HepG2 (cell line): ENCODE data around the gene JPT1. TPM values are rescaled to one million over a fixed set of nuclear protein-coding genes. Genes with fewer than 3 reads are reported as not detected.

Experiments used
- ATAC-seq: fragments of 200-7000 bp; cut with Tn5 transposase; 3 replicates; pipeline ENCODE4 v1.9.1; 2020; ENCODE audit warnings: mild to moderate bottlenecking, moderate library complexity
- BruUV-seq: library from RNA; stranded (reverse); fragments of 400-500 nt; replicated peaks from 2 replicates; lab custom pipeline; 2021; lab: Mats Ljungman, UMichigan
- CTCF ChIA-PET: fragments of 300-600 bp; formaldehyde crosslinking; extraction: SDS; loops from one replicate; lab custom pipeline; 2021; ENCODE audit warnings: low total read pairs, inconsistent platforms, low intra/inter-chr PET ratio; lab: Yijun Ruan, JAX
- POLR2A ChIA-PET: fragments of 350-600 bp; sonication (Branson Sonifier 250); formaldehyde crosslinking; loops from one replicate; lab custom pipeline; 2020; ENCODE audit warnings: antibody characterized with exemption, inconsistent platforms; lab: Yijun Ruan, JAX
- DNase-seq: peaks from one replicate; pipeline ENCODE4 v3.0.0-alpha.2; 2015; ENCODE audit warnings: low spot score
- FAIRE-seq: peaks from 3 replicates; lab custom pipeline; 2011; peaks lifted over from hg19 to GRCh38; lab: Jason Lieb, UNC
- H2AFZ ChIP-seq: one replicate; pipeline ENCODE4 v1.6.1; 2011; ENCODE audit warnings: low read length, inconsistent platforms
- H3K27ac ChIP-seq: fragments of 300-600 bp; 3 replicates; pipeline ENCODE4 v1.8.0; 2011; ENCODE audit warnings: mixed run types, mild to moderate bottlenecking, mixed read lengths, low read length, inconsistent platforms; ENCODE audit not compliant: insufficient read depth; ENCODE audit errors: extremely low read length
- H3K27me3 ChIP-seq, 2 experiments: fragments of 200-600 bp in 1 of 2; 2 replicates in 1 of 2; 3 replicates in 1 of 2; pipeline versions ENCODE4 v1.6.0 to v1.8.0; 2011; ENCODE audit warnings: low read length in 2 of 2, mild to moderate bottlenecking in 2 of 2, moderate library complexity in 2 of 2, inconsistent platforms in 1 of 2; ENCODE audit not compliant: insufficient read depth in 2 of 2, control insufficient read depth in 1 of 2
- H3K36me3 ChIP-seq, 2 experiments: fragments of 200-600 bp in 1 of 2; replicated peaks in 1 of 2; 2 replicates in 1 of 2; 3 replicates in 1 of 2; pipeline versions ENCODE4 v1.5.1 to v1.8.0; 2011; ENCODE audit warnings: low read length in 2 of 2, inconsistent platforms in 1 of 2; ENCODE audit not compliant: insufficient read depth in 2 of 2, control insufficient read depth in 1 of 2
- H3K4me1 ChIP-seq: 2 replicates; pipeline ENCODE4 v1.5.1; 2012; ENCODE audit warnings: low read length, inconsistent platforms; ENCODE audit not compliant: insufficient read depth
- H3K4me2 ChIP-seq: 2 replicates; pipeline ENCODE4 v1.6.0; 2011; ENCODE audit warnings: low read depth, low read length, inconsistent platforms
- H3K4me3 ChIP-seq, 3 experiments: fragments of 200-600 bp in 1 of 3; sonication (generic), shearing (Covaris generic) in 1 of 3; replicated peaks in 1 of 3; 2 replicates each; pipeline ENCODE4 v1.5.1; 2011 to 2016; ENCODE audit warnings: low read length in 3 of 3, inconsistent platforms in 2 of 3, low read depth in 2 of 3, mild to moderate bottlenecking in 2 of 3, control low read depth in 1 of 3, mixed read lengths in 1 of 3; ENCODE audit not compliant: insufficient read depth in 1 of 3
- H3K79me2 ChIP-seq: one replicate; pipeline ENCODE4 v1.6.1; 2011; ENCODE audit warnings: low read length, inconsistent platforms; ENCODE audit not compliant: insufficient read depth
- H3K9ac ChIP-seq: 2 replicates; pipeline ENCODE4 v1.6.0; 2011; ENCODE audit warnings: mild to moderate bottlenecking, low read depth, low read length, inconsistent platforms; ENCODE audit not compliant: insufficient read depth
- H3K9me3 ChIP-seq: 2 replicates; pipeline ENCODE4 v1.5.1; 2012; ENCODE audit warnings: mild to moderate bottlenecking, low read length
- H4K20me1 ChIP-seq: 2 replicates; pipeline ENCODE4 v1.6.0; 2011; ENCODE audit warnings: inconsistent platforms, mild to moderate bottlenecking, low read length, moderate library complexity; ENCODE audit not compliant: insufficient read depth
- CCDC6 ChIP-seq: sonication (generic); formaldehyde crosslinking; IDR thresholded peaks from 2 replicates; pipeline ENCODE4 v1.8.1; 2022; ENCODE audit warnings: mild to moderate bottlenecking, missing genetic modification reagents, moderate library complexity
- KLF16 ChIP-seq, 2 experiments: sonication (generic) in 1 of 2; formaldehyde crosslinking in 1 of 2; IDR thresholded peaks; 2 replicates each; pipeline versions ENCODE4 v1.6.1 to v1.8.0; 2016 to 2023; ENCODE audit warnings: missing genetic modification reagents in 2 of 2, missing compliant biosample characterization in 1 of 2
- NFKBIZ ChIP-seq: IDR thresholded peaks from 2 replicates; pipeline ENCODE4 v1.6.1; 2018; ENCODE audit warnings: missing genetic modification reagents, missing compliant biosample characterization
- RNF2 ChIP-seq: fragments of 450-650 bp; conservative IDR thresholded peaks from 2 replicates; pipeline ENCODE4 v1.6.1; 2016; ENCODE audit warnings: low read depth
- TAF1 ChIP-seq: sonication (generic); formaldehyde crosslinking; IDR thresholded peaks from 2 replicates; pipeline ENCODE4 v1.4.0; 2020; ENCODE audit warnings: missing genetic modification reagents
- U2AF1 ChIP-seq: fragments of 200-400 bp; formaldehyde crosslinking; optimal IDR thresholded peaks from 2 replicates; pipeline ENCODE3; 2017; ENCODE audit warnings: mild to moderate bottlenecking, low read depth, low read length
- ZBTB21 ChIP-seq: sonication (generic); formaldehyde crosslinking; IDR thresholded peaks from 2 replicates; pipeline ENCODE4 v1.4.0; 2020; ENCODE audit warnings: missing genetic modification reagents
- ZNF136 ChIP-seq: sonication (generic); formaldehyde crosslinking; IDR thresholded peaks from 2 replicates; pipeline ENCODE4 v1.8.1; 2022; ENCODE audit warnings: low read depth, mild to moderate bottlenecking, moderate library complexity, missing genetic modification reagents
- ZNF614 ChIP-seq: IDR thresholded peaks from 2 replicates; pipeline ENCODE4 v1.6.1; 2018; ENCODE audit warnings: missing biosample characterization, missing genetic modification reagents, inconsistent platforms, borderline replicate concordance
- WGBS: methylation state at CpG from one replicate; pipeline ENCODE4 v1.1.6; 2017; ENCODE audit warnings: low lambda C conversion rate; 5-methylcytosine and 5-hydroxymethylcytosine counted together
- in situ Hi-C: cut with HindIII; loops from 2 replicates; pipeline ENCODE4 v1.10.0; 2017; ENCODE audit warnings: low pct_unique_long_range_greater_than_20kb; ENCODE audit not compliant: extremely low pct_ligation_motif_present
- intact Hi-C: fragments of 100-400 bp; cut with micrococcal nuclease; formaldehyde crosslinking; loops from one replicate; pipeline ENCODE4 v1.10.0; 2022; ENCODE audit not compliant: unreplicated experiment
- polyA plus RNA-seq, 8 experiments: library from polyadenylated mRNA; depleted of rRNA in 3 of 8; stranded (reverse) in 7 of 8; unstranded in 1 of 8; fragments of >200 nt; fragmentation: Illumina TruSeq in 4 of 8; extraction: Trizol in 4 of 8; gene quantifications; 2 replicates each; pipeline versions ENCODE4 v1.2.1 to v1.2.3, GENCODE V29; 2011 to 2016; ENCODE audit warnings: low read depth in 4 of 8, missing spikeins in 1 of 8, mixed read lengths in 1 of 8; ENCODE audit not compliant: insufficient read depth in 1 of 8
- total RNA-seq, 5 experiments: library from RNA; depleted of rRNA; stranded (reverse); fragments of >200 nt; fragmentation: Illumina TruSeq; extraction: Trizol; gene quantifications; 2 replicates each; pipeline ENCODE4 v1.2.3, GENCODE V29; 2016; ENCODE audit warnings: low read depth in 1 of 5
- TF ChIP-seq, protein P1 (sequence below): sonication (generic); formaldehyde crosslinking; conservative IDR thresholded peaks from 2 replicates; pipeline ENCODE4 v1.4.0; 2020; ENCODE audit warnings: missing genetic modification reagents
- TF ChIP-seq, protein P2 (sequence below): sonication (generic); formaldehyde crosslinking; IDR thresholded peaks from 2 replicates; pipeline ENCODE4 v1.5.1; 2020; ENCODE audit warnings: missing genetic modification reagents, mild to moderate bottlenecking, borderline replicate concordance

The JPT1 gene
- total and polyA plus RNA-seq, 2 of the 13 experiments (the other 11 are each of a cell fraction or from before 2014, with no cell fraction given): 43.3 to 256 TPM

DNA sequence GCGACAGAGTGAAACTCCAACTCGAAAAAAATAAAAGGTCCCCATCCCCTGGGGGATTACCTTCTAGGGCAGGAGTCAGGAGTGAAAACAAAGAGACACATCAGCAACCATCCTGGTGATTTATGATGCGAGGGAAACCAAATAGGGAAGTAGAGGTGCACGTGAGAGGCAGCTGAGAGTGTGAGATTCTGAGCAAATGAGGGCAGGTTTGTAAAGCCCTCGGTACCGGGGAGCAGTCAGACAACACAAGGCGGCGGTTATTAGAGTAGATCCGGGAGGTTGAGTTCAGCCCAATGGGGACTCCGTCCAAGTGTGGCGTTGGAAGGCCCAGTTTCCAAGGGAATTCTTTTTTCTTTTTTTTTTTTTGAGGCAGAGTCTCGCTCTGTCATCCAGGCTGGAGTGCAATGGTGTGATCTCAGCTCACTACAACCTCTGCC is 51.9 kb downstream of the JPT1 start:
- Histone ChIP-seq H3K4me1 (peaks cover 9% of the 10 kb centered on the region), H3K79me2 (no peaks in the 10 kb centered on the region), H3K27me3 (peaks cover 0 to 3% of the 10 kb centered on the region in 2 experiments; a peak in 3 of 5 replicates), H3K9ac (no peak overlapping the region), H3K4me2 (no peak overlapping the region), H3K4me3 (no peak overlapping the region), H4K20me1 (no peaks in the 10 kb centered on the region), H3K9me3 (no peaks in the 10 kb centered on the region), H2AFZ (no peak overlapping the region), H3K36me3 (no peaks in the 10 kb centered on the region), H3K27ac (no peak overlapping the region)
- DNase-seq: no peak
- FAIRE-seq: no peak
- WGBS: 58% methylated on average over 12 of the region's 12 CpGs
- intact Hi-C loops: no loop called here
- POLR2A ChIA-PET: interaction anchor here (0.6 to 0.9 kb wide), 2 partner anchors 17 to 25 kb away, joined by 3 to 5 read pairs; no protein-coding TSS in a partner anchor
- no TSS peak for BruUV-seq
- in situ Hi-C loops: no loop called here
- CTCF ChIA-PET: no interaction called here
- ATAC-seq: no peak
- TF ChIP-seq KLF16 (CRISPR knock-in tag; IDR thresholded peaks at IDR 0.05): no peak
- TF ChIP-seq NFKBIZ (CRISPR knock-in tag): no peak
- no peak for TF ChIP-seq TAF1 (CRISPR knock-in tag)
- no peak for TF ChIP-seq U2AF1
- TF ChIP-seq CCDC6 (CRISPR knock-in tag): no peak
- TF ChIP-seq, protein P1, sequence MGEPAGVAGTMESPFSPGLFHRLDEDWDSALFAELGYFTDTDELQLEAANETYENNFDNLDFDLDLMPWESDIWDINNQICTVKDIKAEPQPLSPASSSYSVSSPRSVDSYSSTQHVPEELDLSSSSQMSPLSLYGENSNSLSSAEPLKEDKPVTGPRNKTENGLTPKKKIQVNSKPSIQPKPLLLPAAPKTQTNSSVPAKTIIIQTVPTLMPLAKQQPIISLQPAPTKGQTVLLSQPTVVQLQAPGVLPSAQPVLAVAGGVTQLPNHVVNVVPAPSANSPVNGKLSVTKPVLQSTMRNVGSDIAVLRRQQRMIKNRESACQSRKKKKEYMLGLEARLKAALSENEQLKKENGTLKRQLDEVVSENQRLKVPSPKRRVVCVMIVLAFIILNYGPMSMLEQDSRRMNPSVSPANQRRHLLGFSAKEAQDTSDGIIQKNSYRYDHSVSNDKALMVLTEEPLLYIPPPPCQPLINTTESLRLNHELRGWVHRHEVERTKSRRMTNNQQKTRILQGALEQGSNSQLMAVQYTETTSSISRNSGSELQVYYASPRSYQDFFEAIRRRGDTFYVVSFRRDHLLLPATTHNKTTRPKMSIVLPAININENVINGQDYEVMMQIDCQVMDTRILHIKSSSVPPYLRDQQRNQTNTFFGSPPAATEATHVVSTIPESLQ: no peak
- TF ChIP-seq ZNF614 (CRISPR knock-in tag): no peak
- TF ChIP-seq ZNF136 (CRISPR knock-in tag): no peak
- TF ChIP-seq, protein P2, sequence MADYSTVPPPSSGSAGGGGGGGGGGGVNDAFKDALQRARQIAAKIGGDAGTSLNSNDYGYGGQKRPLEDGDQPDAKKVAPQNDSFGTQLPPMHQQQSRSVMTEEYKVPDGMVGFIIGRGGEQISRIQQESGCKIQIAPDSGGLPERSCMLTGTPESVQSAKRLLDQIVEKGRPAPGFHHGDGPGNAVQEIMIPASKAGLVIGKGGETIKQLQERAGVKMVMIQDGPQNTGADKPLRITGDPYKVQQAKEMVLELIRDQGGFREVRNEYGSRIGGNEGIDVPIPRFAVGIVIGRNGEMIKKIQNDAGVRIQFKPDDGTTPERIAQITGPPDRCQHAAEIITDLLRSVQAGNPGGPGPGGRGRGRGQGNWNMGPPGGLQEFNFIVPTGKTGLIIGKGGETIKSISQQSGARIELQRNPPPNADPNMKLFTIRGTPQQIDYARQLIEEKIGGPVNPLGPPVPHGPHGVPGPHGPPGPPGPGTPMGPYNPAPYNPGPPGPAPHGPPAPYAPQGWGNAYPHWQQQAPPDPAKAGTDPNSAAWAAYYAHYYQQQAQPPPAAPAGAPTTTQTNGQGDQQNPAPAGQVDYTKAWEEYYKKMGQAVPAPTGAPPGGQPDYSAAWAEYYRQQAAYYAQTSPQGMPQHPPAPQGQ (CRISPR knock-in tag): no peak
- TF ChIP-seq RNF2: no peak
- no peak for TF ChIP-seq ZBTB21 (CRISPR knock-in tag)
